IMR-90 (cell line): ENCODE results near the gene PLD5. TPM values are rescaled to one million over a fixed set of nuclear protein-coding genes. Genes with fewer than 3 reads are reported as not detected.

Experiments used
- ATAC-seq: fragments of 200-7000 bp; cut with Tn5 transposase; 2 replicates; pipeline ENCODE4 v1.9.1; 2020; ENCODE audit warnings: low read depth, mild to moderate bottlenecking, moderate library complexity
- BruUV-seq: library from RNA; stranded (reverse); fragments of 400-500 nt; replicated peaks from 2 replicates; lab custom pipeline; 2021; lab: Mats Ljungman, UMichigan
- CTCF ChIA-PET: fragments of 300-600 bp; formaldehyde crosslinking; extraction: SDS; loops from one replicate; lab custom pipeline; 2021; ENCODE audit warnings: antibody characterized with exemption; lab: Yijun Ruan, JAX
- POLR2A ChIA-PET: fragments of 300-600 bp; sonication (Branson Sonifier 250); formaldehyde crosslinking; loops from one replicate; lab custom pipeline; 2022; ENCODE audit warnings: antibody characterized with exemption; ENCODE audit not compliant: unreplicated experiment; lab: Charles Lee
- DNase-seq: peaks from one replicate; pipeline ENCODE4 v3.0.0; 2013
- H2AFZ ChIP-seq: replicated peaks from 2 replicates; pipeline ENCODE3; 2013; ENCODE audit warnings: low read length, mild to moderate bottlenecking; ENCODE audit not compliant: poor library complexity
- H2AK5ac ChIP-seq: 2 replicates; pipeline ENCODE4 v1.6.1; 2013; ENCODE audit warnings: low read depth, low read length, inconsistent platforms
- H2AK9ac ChIP-seq: replicated peaks from 2 replicates; pipeline ENCODE3; 2013; ENCODE audit warnings: mild to moderate bottlenecking, low read depth, low read length, moderate library complexity; ENCODE audit not compliant: poor library complexity
- H2BK120ac ChIP-seq: 2 replicates; pipeline ENCODE4 v1.6.1; 2013; ENCODE audit warnings: low read depth, low read length, inconsistent platforms
- H2BK15ac ChIP-seq: 3 replicates; pipeline ENCODE4 v1.6.1; 2013; ENCODE audit warnings: low read depth, low read length, inconsistent platforms
- H2BK20ac ChIP-seq: 2 replicates; pipeline ENCODE4 v1.6.1; 2013; ENCODE audit warnings: low read depth, mild to moderate bottlenecking, inconsistent platforms, low read length, moderate library complexity
- H2BK5ac ChIP-seq: 2 replicates; pipeline ENCODE4 v1.6.1; 2013; ENCODE audit warnings: mild to moderate bottlenecking, low read depth, low read length, inconsistent platforms; ENCODE audit not compliant: poor library complexity, severe bottlenecking
- H3K14ac ChIP-seq: replicated peaks from 2 replicates; pipeline ENCODE4 v1.6.1; 2013; ENCODE audit warnings: low read depth, low read length, inconsistent platforms
- H3K18ac ChIP-seq: 2 replicates; pipeline ENCODE4 v1.6.1; 2013; ENCODE audit warnings: low read depth, low read length, control low read depth
- H3K23ac ChIP-seq: 2 replicates; pipeline ENCODE4 v1.6.1; 2013; ENCODE audit warnings: low read depth, low read length, inconsistent platforms
- H3K27ac ChIP-seq: 2 replicates; pipeline ENCODE4 v1.5.1; 2013; ENCODE audit warnings: mild to moderate bottlenecking, control low read depth, low read length; ENCODE audit not compliant: insufficient read depth
- H3K27me3 ChIP-seq: 2 replicates; pipeline ENCODE4 v1.6.1; 2013; ENCODE audit warnings: low read length; ENCODE audit not compliant: control insufficient read depth, insufficient read depth
- H3K36me3 ChIP-seq: 2 replicates; pipeline ENCODE4 v1.6.1; 2013; ENCODE audit warnings: low read length, mixed read lengths; ENCODE audit not compliant: control insufficient read depth, insufficient read depth
- H3K4ac ChIP-seq: 2 replicates; pipeline ENCODE4 v1.6.1; 2013; ENCODE audit warnings: low read depth, low read length, inconsistent platforms
- H3K4me1 ChIP-seq: 2 replicates; pipeline ENCODE4 v1.6.1; 2013; ENCODE audit warnings: low read length, mixed read lengths; ENCODE audit not compliant: control insufficient read depth, insufficient read depth
- H3K4me2 ChIP-seq: 2 replicates; pipeline ENCODE4 v1.6.1; 2013; ENCODE audit warnings: low read depth, mild to moderate bottlenecking, control low read depth, low read length, moderate library complexity
- H3K4me3 ChIP-seq: 2 replicates; pipeline ENCODE4 v1.5.1; 2013; ENCODE audit warnings: low read depth, mild to moderate bottlenecking, control low read depth, low read length, moderate library complexity; ENCODE audit not compliant: insufficient read depth
- H3K56ac ChIP-seq: 2 replicates; pipeline ENCODE4 v1.6.1; 2013; ENCODE audit warnings: low read length, inconsistent platforms; ENCODE audit not compliant: insufficient read depth; ENCODE audit errors: extremely low read depth
- H3K79me1 ChIP-seq, 2 experiments: 2 replicates each; pipeline ENCODE4 v1.6.1; 2013; ENCODE audit warnings: low read length in 2 of 2, inconsistent platforms in 1 of 2, low read depth in 1 of 2
- H3K9ac ChIP-seq: 2 replicates; pipeline ENCODE4 v1.6.1; 2013; ENCODE audit warnings: low read depth, low read length, control low read depth
- H3K9me1 ChIP-seq: 2 replicates; pipeline ENCODE4 v1.6.1; 2013; ENCODE audit warnings: low read length, inconsistent platforms; ENCODE audit not compliant: insufficient read depth
- H3K9me3 ChIP-seq: 2 replicates; pipeline ENCODE4 v1.6.1; 2013; ENCODE audit warnings: low read length; ENCODE audit not compliant: control insufficient read depth, insufficient read depth
- H4K20me1 ChIP-seq: 2 replicates; pipeline ENCODE4 v1.6.1; 2013; ENCODE audit warnings: low read length, inconsistent platforms; ENCODE audit not compliant: insufficient read depth
- H4K5ac ChIP-seq: 2 replicates; pipeline ENCODE4 v1.6.1; 2013; ENCODE audit warnings: mild to moderate bottlenecking, low read depth, low read length, control low read depth
- H4K8ac ChIP-seq, 2 experiments: 2 replicates each; pipeline ENCODE4 v1.6.1; 2013; ENCODE audit warnings: low read depth in 2 of 2, low read length in 2 of 2, control low read depth in 1 of 2, inconsistent platforms in 1 of 2
- H4K91ac ChIP-seq: 2 replicates; pipeline ENCODE4 v1.6.1; 2013; ENCODE audit warnings: low read depth, low read length, inconsistent platforms; ENCODE audit not compliant: insufficient read depth
- BHLHE40 ChIP-seq: fragments of 150-350 bp; IDR thresholded peaks from 2 replicates; pipeline ENCODE4 v1.6.1; 2016; ENCODE audit warnings: mild to moderate bottlenecking, low read depth, low read length
- CEBPB ChIP-seq: IDR thresholded peaks from 2 replicates; pipeline ENCODE4 v1.6.1; 2012; ENCODE audit warnings: low read depth, low read length, improper control_type of control experiment
- CHD1 ChIP-seq: IDR thresholded peaks from 2 replicates; pipeline ENCODE4 v1.6.1; 2012; ENCODE audit warnings: low read depth, low read length, improper control_type of control experiment
- FOS ChIP-seq: fragments of 150-350 bp; IDR thresholded peaks from 2 replicates; pipeline ENCODE4 v1.6.1; 2016; ENCODE audit warnings: low read depth, low read length
- MAFK ChIP-seq: IDR thresholded peaks from 2 replicates; pipeline ENCODE4 v1.6.1; 2012; ENCODE audit warnings: low read depth, low read length, improper control_type of control experiment
- MAZ ChIP-seq: IDR thresholded peaks from 2 replicates; pipeline ENCODE4 v1.6.1; 2012; ENCODE audit warnings: low read depth, mild to moderate bottlenecking, low read length, improper control_type of control experiment, moderate library complexity, borderline replicate concordance
- MXI1 ChIP-seq: IDR thresholded peaks from 2 replicates; pipeline ENCODE4 v1.6.1; 2012; ENCODE audit warnings: low read depth, mild to moderate bottlenecking, low read length, moderate library complexity, borderline replicate concordance
- NFE2L2 ChIP-seq: fragments of 150-350 bp; IDR thresholded peaks from 2 replicates; pipeline ENCODE4 v1.6.1; 2016; ENCODE audit warnings: low read depth, mild to moderate bottlenecking, low read length
- POLR2A ChIP-seq: IDR thresholded peaks from 2 replicates; pipeline ENCODE4 v1.6.1; 2012; ENCODE audit warnings: mild to moderate bottlenecking, low read depth, low read length
- RAD21 ChIP-seq: IDR thresholded peaks from 2 replicates; pipeline ENCODE4 v1.6.1; 2012; ENCODE audit warnings: low read length, improper control_type of control experiment
- RCOR1 ChIP-seq: IDR thresholded peaks from 2 replicates; pipeline ENCODE4 v1.6.1; 2012; ENCODE audit warnings: mild to moderate bottlenecking, low read length, improper control_type of control experiment; ENCODE audit not compliant: insufficient replicate concordance
- RFX5 ChIP-seq: IDR thresholded peaks from 2 replicates; pipeline ENCODE4 v1.8.0; 2012; ENCODE audit warnings: low read depth, mild to moderate bottlenecking, low read length, moderate library complexity
- SMC3 ChIP-seq: fragments of 150-350 bp; IDR thresholded peaks from 2 replicates; pipeline ENCODE4 v1.6.1; 2016; ENCODE audit warnings: low read depth, mild to moderate bottlenecking, antibody characterized with exemption, low read length, moderate library complexity
- WGBS, 2 experiments: methylation state at CpG; one replicate each; pipeline versions ENCODE4 v1.1.5 to v1.1.7; 2013; ENCODE audit warnings: missing lambda C conversion rate in 2 of 2; ENCODE audit not compliant: insufficient read length in 1 of 2; ENCODE audit errors: extremely low coverage in 2 of 2; 5-methylcytosine and 5-hydroxymethylcytosine counted together
- dilution Hi-C: fragments of 300-500 bp; cut with HindIII; formaldehyde crosslinking; loops from one replicate; pipeline ENCODE4 v1.14.3; 2018; ENCODE audit warnings: low sequenced_read_pairs; ENCODE audit not compliant: unreplicated experiment
- in situ Hi-C: fragments of 300-500 bp; cut with MboI; formaldehyde crosslinking; loops from 3 replicates; pipeline ENCODE4 v1.14.3; 2019; ENCODE audit warnings: low sequenced_read_pairs, inconsistent platforms, mixed read lengths
- intact Hi-C: fragments of 100-400 bp; cut with micrococcal nuclease; formaldehyde crosslinking; loops from 2 replicates; pipeline ENCODE4 v1.10.0; 2022
- polyA plus RNA-seq, 3 experiments: library from polyadenylated mRNA; depleted of rRNA; stranded (reverse); fragments of >200 nt; gene quantifications; 2 replicates each; pipeline ENCODE4 v1.2.3, GENCODE V29; 2012; ENCODE audit warnings: low replicate concordance in 1 of 3
- total RNA-seq: library from RNA; depleted of rRNA; stranded (reverse); fragments of >200 nt; gene quantifications from 2 replicates; pipeline ENCODE4 v1.2.3, GENCODE V29; 2012
- TF ChIP-seq, protein P1 (sequence below): fragments of 150-350 bp; IDR thresholded peaks from 2 replicates; pipeline ENCODE4 v1.6.1; 2016; ENCODE audit warnings: low read depth, mild to moderate bottlenecking, low read length, moderate library complexity, borderline replicate concordance
- TF ChIP-seq, protein P2 (sequence below): fragments of 150-350 bp; IDR thresholded peaks from 2 replicates; pipeline ENCODE4 v1.6.1; 2017; ENCODE audit warnings: mild to moderate bottlenecking, antibody characterized with exemption, low read length, low read depth
- TF ChIP-seq, protein P3 (sequence below): conservative IDR thresholded peaks from 2 replicates; pipeline ENCODE4 v1.5.1; 2012; ENCODE audit warnings: mild to moderate bottlenecking, low read depth, low read length, improper control_type of control experiment

The PLD5 gene
- total and polyA plus RNA-seq, 2 of the 4 experiments (the other 2 are of a cell fraction) = not detected

DNA sequence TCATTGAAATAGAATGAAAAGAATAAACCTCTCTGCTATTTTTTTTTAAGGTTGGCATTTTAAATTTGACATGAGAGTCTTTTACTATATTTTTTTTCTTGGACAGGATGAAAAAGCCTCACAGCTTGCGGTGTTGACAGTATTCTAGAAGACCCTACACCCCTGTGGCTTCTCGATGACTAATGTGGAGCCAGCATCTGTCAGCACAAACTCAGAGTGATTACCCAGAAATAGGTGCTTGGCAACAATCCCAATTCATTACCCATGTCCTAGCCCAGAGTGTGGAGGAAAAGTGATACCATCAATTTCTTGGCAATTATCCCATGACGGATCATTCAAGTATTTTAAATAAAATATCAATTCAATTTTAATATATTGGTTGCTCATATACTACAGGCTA is 338.8 kb downstream of the PLD5 start:
- Histone ChIP-seq H3K4ac (no peak overlapping the region), H3K9me1 (no peaks in the 10 kb centered on the region), H2BK20ac (no peak overlapping the region), H3K18ac (no peak overlapping the region), H2BK15ac (no peak overlapping the region), H4K8ac (no peak overlapping the region), H3K9me3 (peaks cover 11% of the 10 kb centered on the region), H2BK5ac (no peak overlapping the region), H2BK120ac (no peak overlapping the region), H4K91ac (no peak overlapping the region), H3K4me1 (no peaks in the 10 kb centered on the region), H3K14ac (no peak overlapping the region), H2AK5ac (no peak overlapping the region), H3K4me2 (no peak overlapping the region), H3K56ac (no peak overlapping the region), H3K36me3 (no peaks in the 10 kb centered on the region), H3K4me3 (no peak overlapping the region), H4K20me1 (no peaks in the 10 kb centered on the region), H3K27me3 (no peaks in the 10 kb centered on the region), H3K79me1 (no peaks in the 10 kb centered on the region), H2AK9ac (no peak overlapping the region), H3K27ac (no peak overlapping the region), H4K5ac (no peak overlapping the region), H3K9ac (no peak overlapping the region), H2AFZ (no peak overlapping the region), H3K23ac (no peak overlapping the region)
- CTCF ChIA-PET = no interaction called here
- BruUV-seq = no TSS peak
- POLR2A ChIA-PET = no interaction called here
- dilution Hi-C loops = no loop called here
- ATAC-seq (no peak), DNase-seq (no peak)
- in situ Hi-C loops = no loop called here
- no peak for TF ChIP-seq RFX5
- TF ChIP-seq MAZ = no peak
- no peak for TF ChIP-seq BHLHE40
- TF ChIP-seq NFE2L2 = no peak
- no peak for TF ChIP-seq MAFK
- no peak for TF ChIP-seq POLR2A
- TF ChIP-seq, protein P1, sequence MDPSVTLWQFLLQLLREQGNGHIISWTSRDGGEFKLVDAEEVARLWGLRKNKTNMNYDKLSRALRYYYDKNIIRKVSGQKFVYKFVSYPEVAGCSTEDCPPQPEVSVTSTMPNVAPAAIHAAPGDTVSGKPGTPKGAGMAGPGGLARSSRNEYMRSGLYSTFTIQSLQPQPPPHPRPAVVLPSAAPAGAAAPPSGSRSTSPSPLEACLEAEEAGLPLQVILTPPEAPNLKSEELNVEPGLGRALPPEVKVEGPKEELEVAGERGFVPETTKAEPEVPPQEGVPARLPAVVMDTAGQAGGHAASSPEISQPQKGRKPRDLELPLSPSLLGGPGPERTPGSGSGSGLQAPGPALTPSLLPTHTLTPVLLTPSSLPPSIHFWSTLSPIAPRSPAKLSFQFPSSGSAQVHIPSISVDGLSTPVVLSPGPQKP = no peak
- TF ChIP-seq, protein P2, sequence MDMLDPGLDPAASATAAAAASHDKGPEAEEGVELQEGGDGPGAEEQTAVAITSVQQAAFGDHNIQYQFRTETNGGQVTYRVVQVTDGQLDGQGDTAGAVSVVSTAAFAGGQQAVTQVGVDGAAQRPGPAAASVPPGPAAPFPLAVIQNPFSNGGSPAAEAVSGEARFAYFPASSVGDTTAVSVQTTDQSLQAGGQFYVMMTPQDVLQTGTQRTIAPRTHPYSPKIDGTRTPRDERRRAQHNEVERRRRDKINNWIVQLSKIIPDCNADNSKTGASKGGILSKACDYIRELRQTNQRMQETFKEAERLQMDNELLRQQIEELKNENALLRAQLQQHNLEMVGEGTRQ = no peak
- no peak for TF ChIP-seq CEBPB
- no peak for TF ChIP-seq SMC3
- TF ChIP-seq, protein P3, sequence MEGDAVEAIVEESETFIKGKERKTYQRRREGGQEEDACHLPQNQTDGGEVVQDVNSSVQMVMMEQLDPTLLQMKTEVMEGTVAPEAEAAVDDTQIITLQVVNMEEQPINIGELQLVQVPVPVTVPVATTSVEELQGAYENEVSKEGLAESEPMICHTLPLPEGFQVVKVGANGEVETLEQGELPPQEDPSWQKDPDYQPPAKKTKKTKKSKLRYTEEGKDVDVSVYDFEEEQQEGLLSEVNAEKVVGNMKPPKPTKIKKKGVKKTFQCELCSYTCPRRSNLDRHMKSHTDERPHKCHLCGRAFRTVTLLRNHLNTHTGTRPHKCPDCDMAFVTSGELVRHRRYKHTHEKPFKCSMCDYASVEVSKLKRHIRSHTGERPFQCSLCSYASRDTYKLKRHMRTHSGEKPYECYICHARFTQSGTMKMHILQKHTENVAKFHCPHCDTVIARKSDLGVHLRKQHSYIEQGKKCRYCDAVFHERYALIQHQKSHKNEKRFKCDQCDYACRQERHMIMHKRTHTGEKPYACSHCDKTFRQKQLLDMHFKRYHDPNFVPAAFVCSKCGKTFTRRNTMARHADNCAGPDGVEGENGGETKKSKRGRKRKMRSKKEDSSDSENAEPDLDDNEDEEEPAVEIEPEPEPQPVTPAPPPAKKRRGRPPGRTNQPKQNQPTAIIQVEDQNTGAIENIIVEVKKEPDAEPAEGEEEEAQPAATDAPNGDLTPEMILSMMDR = no peak
- no peak for TF ChIP-seq RAD21
- TF ChIP-seq CHD1 = no peak
- no peak for TF ChIP-seq RCOR1
- no peak for TF ChIP-seq MXI1
- TF ChIP-seq FOS = no peak
- intact Hi-C loops = no loop called here
- WGBS, 2 experiments = no CpG with 5 or more reads among the region's 3 CpGs
